Measurements from ENCODE around the gene EBP.

GRCh38 chrX:48489296-48489695 is 32.3 kb upstream of the EBP start:
- TF ChIP-seq CTCF (IDR thresholded peaks at IDR 0.05; ENCODE audit: borderline replicate concordance, extremely low read depth, low read length, poor library complexity, severe bottlenecking) (no peak), EZH2 (IDR thresholded peaks at IDR 0.05; ENCODE audit: borderline replicate concordance, low read depth, low read length, severe bottlenecking) (no peak)

Data from DND-41 (cell line).